Transverse colon (tissue), 4 donors: ENCODE measurements around the gene CHST11.
"Not testable (repeated sequence)": the region's sequence is repeated elsewhere in the genome, so short reads cannot be mapped to it uniquely, and the experiment has no call there.

Experiments
- EP300 ChIP-seq: sonication (generic); formaldehyde crosslinking; IDR thresholded peaks from one replicate; pipeline ENCODE4 v1.6.1; 2017; ENCODE audit warnings: antibody characterized with exemption, low read depth
- POLR2A ChIP-seq: fragments of 450-650 bp; IDR thresholded peaks from one replicate; pipeline ENCODE4 v1.6.1; 2016; ENCODE audit warnings: antibody characterized with exemption, mild to moderate bottlenecking, moderate library complexity
- POLR2AphosphoS5 ChIP-seq, 3 donors: sonication (generic); formaldehyde crosslinking; IDR thresholded peaks; one replicate each; pipeline ENCODE4 v1.6.1; 2016; ENCODE audit warnings: antibody characterized with exemption in 3 of 3
- TF ChIP-seq, protein P1 (sequence below), 5 experiments: fragments of 200-600 bp in 3 of 5; fragments of 450-650 bp in 2 of 5; sonication (generic) in 3 of 5; IDR thresholded peaks; 1 replicate in 2 of 5; 2 replicates in 3 of 5; pipeline ENCODE4 v1.5.1; 2016 to 2017; ENCODE audit warnings: antibody characterized with exemption in 5 of 5, inconsistent platforms in 3 of 5, mild to moderate bottlenecking in 2 of 5, moderate library complexity in 1 of 5

DNA sequence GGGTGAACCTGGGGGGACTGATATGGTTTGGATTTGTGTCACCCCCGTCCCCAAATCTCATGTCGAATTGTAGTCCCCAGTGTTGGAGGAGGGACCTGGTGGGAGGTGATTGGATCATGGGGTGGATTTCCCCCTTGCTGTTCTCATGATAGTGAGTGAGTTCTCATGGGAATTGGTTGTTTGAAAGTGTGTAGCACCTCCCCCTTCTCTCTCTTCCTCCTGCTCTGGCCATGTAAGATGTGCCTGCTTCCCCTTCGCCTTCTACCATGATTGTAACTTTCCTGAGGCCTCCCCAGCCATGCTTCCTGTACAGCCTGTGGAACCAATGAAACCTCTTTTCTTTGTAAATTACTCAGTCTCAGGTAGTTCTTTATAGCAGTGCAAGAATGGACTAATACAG, 156.6 kb downstream of the CHST11 start:
- TF ChIP-seq, protein P1, sequence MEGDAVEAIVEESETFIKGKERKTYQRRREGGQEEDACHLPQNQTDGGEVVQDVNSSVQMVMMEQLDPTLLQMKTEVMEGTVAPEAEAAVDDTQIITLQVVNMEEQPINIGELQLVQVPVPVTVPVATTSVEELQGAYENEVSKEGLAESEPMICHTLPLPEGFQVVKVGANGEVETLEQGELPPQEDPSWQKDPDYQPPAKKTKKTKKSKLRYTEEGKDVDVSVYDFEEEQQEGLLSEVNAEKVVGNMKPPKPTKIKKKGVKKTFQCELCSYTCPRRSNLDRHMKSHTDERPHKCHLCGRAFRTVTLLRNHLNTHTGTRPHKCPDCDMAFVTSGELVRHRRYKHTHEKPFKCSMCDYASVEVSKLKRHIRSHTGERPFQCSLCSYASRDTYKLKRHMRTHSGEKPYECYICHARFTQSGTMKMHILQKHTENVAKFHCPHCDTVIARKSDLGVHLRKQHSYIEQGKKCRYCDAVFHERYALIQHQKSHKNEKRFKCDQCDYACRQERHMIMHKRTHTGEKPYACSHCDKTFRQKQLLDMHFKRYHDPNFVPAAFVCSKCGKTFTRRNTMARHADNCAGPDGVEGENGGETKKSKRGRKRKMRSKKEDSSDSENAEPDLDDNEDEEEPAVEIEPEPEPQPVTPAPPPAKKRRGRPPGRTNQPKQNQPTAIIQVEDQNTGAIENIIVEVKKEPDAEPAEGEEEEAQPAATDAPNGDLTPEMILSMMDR (IDR thresholded peaks at IDR 0.05): not testable (repeated sequence)
- TF ChIP-seq POLR2A; POLR2AphosphoS5 (IDR thresholded peaks at IDR 0.05); EP300: not testable (repeated sequence)
